ENCODE results near the gene ADRA2B.
"Not testable (repeated sequence)": the region's sequence is repeated elsewhere in the genome, so short reads cannot be mapped to it uniquely, and the experiment has no call there.

ADRA2B gene

DNA sequence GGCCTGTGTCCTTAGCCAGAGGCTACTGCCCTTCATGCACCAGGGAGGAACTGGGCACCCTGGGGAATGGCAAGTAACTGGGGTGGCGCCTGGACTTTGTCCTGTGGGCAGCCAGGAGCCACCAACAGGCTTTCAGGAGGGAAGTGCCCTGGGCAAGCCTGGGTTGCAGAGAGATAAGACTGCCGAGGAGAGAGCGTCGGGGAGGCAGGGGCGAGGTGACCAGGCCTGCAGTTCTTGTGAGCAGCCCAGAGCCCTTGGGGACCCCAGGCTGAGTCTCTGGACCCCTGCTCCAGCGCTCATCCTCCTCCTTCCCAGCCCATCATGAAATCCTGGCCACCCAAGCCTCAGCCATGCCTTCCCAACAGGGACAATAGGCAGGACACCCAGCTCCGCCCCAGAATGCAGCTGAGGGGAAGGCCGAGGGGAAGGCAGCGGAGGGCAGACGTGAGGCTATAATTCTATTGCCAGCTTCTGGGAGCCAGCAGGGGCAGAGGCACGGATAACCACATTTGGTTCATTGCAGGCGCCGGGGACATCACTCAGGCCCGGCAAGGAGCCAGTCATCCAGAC is 25.1 kb downstream of the ADRA2B start:
- no peak for DNase-seq

DNA sequence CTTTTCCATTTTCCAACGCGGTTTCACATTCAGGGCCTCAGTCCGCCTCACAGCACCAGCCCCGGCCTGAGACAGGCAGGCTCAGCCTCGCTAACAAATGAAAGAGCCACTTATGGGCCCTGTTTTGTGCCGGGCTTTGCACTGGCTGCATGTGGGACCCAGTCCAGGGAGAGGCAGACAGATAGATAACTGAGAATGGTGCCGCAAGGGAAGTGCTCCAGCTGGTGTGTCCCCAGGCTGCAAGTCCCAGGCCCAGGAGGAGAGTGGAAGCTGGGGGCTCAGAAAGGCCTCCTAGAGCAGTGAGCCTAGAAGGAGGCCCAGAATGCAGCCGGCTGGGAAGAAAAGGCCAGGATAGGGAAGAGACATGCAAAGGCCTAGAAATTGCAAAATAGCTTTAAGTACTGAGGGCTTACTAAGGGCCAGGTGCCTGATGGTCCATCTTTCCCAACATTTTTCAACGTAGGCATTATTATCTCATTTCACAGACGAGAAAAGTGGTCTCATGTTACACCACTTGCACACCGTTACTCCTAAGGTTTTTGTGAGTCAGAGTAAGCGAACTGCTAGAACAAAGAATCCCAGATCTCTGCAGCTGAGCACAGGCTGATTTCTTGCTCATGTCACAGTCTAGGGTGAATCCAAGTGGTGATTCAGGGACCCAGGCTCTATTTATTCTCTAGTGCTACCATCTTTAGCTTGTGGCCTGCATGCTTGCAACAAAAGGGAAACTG is 26.0 kb downstream of the ADRA2B start:
- peak in 14 of 51 donors; percentile 17 to 65 (median 30) for DNase-seq

DNA sequence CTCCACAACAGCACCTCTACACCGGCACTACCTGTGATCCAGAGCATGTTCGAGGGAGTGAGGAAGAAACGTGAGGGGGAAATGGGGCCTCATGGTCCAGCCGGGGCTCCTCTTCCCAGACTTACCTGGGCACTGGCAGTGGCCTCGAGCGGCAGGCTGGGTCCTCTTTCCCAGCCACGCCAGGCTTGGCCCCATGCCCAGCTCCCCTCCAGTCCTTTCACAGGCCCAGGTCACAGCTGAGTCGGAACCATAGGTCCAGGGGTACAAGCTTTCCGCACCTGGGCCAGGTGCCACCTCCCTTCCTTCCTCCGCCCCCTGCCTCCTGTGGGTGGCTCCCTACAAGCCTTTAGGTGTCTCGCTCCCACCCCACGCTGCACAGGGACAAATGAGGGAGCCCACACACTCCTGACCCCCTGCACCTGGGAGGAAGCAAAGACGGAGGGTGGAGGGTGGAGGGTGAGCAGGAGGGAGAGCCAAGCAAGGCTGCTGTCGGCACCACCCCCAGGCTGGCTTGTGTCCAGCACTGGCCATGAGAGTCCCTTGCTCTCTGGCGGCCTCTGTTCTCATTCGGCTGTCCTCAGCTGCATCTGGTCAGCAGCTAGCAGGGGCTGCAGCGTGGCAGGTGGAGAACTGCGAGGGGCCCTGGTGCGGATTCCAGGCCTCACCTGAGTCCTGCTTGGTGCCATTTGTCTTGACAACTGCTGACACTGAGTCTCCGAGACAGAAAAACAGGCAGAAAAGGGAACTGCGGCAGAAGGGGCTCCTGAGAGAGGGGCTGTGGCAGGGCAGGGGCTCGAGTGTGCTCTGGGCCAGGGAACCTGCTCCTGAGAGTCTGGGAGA is 26.8 kb downstream of the ADRA2B start:
- DNase-seq, result peak in 16 of 51 donors; percentile 7 to 37 (median 20)

DNA sequence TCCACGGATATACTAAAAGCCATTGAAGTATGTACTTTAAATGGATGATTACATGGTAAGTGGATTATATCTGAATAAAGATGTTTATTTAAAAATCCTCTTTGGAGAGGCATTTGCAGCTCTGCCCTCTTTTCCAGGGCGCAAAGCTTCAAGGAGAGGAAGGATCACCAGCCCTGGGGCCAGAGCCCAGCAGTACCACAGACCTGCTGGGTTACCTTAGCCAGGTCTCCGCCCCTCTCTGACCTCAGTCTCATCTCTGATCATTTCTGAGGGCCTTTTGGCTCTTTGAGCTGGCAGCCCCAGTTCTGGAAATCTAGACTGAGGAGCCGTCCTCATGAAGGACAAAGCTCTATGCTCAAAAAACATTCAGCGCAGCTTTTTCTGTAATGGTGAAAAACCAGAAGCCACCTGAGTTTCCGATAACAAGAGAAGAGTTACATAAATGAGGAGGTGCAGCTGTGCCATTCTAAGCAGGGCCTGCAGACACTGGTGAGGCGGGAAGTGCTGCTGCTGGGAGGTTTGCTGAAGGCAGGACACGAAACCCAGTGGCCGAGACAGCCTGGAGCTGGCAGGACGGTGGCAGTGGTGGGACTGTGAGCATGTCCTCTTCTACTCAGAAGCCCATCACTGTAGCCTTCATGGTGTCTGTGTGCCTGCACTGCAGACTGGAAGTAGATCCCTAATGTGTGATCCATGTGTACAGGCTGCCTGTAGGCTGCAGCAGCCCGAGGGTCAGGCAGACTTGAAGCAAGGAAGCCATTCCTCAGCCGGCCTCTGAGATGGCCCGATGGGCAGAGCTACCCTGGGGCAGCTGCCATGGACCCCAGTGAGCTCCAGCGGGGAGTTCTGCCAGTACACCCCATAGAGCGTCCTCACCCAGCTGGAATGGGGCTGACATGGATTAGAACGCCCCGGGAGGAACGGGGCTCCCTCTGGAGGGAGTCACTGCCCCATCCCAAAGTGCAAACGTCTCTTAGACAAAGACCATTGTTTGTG is 27.7 kb downstream of the ADRA2B start:
- peak in 1 of 51 donors; percentile 25 for DNase-seq

DNA sequence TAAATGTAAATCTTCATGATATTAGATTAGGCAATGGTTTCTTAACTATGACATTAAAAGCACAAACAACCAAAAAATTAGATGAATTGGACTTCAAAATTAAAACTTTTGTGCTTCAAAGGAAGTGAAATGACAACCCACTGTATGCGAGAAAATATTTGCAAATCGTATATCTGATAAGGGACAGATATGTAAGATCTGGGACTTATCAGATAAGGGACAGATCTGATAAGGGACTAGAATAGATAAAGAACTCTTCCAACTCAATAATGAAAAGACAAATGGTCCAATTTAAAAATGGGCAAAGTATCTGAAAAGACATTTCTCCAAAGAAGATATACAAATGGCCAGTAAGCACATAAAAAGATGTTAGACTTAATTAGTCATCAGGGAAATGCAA is 29.2 kb downstream of the ADRA2B start:
- DNase-seq, result no peak

DNA sequence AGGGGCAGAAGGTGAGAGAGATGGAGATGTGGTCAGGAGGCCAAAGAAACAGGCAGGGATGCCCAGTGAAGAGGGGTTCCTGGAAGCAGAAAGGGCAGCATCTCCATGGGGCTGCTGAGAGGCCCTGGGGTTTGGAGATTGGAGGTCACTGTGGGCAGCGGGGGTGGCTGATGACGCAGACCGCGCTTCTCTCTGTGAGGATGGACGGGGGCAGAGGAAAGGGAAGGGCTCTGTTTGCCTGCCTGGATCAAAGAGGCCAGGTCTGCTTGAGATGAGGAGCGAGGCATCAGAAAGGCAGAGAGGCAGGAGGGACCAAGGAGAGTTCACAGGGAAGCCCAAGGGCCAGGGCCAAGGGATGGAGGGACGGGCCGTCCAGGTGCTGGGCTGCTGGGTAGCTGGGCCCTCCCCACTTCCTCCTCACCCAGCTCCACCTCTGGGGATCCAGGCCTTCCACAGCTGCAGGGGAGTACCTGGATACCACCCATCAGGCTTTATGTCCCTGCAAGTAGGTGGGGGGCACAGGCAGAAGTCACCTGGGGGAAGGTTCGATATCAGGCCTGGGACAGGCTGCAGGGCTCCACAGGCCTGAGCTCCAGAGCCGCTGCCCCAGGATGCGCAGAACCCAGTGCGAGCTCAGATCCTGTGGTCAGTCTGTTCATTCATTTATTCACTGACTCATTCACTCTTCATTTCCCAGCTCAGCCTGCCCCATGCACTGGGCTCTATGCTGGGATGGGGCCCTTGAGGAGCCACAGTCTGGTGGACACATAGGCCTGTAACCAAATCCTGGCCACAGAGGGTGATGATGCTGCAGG is 30.6 kb downstream of the ADRA2B start:
- no peak for DNase-seq

DNA sequence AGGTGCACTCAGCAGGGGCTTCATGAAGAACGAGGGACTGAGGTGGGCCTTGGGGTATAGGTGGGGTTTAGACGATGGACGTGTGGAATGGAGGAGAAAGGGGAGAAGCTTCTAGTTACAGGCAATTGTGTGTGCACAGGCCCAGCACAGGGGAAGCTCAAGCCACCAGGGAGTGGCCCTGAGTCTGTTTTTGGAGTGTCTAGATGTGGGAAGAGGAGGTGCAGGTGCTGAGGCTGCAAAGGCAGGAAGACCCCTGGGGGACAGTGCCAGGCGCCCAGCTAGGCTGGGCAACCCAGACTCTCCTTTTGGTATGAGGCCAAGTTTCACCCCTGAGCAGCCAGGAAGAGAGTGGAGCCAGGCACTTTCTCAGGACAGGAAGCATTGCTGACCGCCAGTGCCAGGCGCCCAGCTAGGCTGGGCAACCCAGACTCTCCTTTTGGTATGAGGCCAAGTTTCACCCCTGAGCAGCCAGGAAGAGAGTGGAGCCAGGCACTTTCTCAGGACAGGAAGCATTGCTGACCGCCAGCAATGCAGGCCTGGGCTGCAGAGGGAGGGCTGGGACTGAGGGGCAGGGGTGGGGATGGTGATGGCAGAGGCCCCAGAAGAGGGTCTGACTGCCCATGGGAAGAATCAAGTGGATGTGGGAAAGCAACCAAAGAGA is 31.4 kb downstream of the ADRA2B start:
- DNase-seq, result not testable (repeated sequence)

DNA sequence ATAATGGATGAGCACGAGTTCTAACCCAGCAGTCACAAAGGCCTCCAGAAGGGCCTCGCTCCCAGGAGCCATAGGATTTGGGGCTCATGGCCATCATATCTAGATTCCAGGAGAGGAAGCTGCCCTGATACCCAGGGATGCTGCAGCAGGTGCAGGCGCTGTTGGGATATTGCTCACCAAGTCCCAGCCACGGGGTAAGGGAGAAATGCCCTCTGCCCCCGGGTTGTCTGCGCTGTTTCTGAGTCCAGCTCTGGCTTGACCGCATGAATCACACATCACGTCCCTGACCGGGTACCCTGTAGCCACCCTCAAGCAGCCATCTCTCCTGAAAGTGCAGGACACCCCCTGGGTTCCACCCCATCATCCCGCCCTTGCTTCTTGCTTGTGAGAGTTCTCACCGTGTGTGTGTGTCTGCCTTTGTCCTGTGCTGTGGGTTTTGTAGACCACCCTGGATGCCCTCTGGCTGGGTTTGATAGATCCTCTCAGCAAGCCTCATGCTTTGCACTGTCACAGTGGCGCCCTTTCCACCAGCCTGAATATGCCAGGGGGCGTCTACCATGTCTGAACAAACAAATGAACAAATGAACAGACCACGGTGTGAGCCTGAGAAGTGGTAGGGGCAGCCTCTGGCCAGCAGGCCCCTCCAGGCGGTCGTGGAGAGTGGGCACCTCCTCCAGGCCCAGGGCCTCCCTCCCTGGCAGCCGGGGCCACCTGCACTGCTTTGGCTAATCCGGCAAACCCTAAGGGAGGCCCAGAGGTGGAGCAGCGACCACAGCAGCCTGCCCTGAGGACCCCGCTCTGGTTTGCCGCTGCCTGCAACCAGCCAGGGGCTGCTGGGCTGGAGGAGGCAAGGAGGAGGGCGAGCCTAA is 32.1 kb downstream of the ADRA2B start:
- DNase-seq, result no peak

DNA sequence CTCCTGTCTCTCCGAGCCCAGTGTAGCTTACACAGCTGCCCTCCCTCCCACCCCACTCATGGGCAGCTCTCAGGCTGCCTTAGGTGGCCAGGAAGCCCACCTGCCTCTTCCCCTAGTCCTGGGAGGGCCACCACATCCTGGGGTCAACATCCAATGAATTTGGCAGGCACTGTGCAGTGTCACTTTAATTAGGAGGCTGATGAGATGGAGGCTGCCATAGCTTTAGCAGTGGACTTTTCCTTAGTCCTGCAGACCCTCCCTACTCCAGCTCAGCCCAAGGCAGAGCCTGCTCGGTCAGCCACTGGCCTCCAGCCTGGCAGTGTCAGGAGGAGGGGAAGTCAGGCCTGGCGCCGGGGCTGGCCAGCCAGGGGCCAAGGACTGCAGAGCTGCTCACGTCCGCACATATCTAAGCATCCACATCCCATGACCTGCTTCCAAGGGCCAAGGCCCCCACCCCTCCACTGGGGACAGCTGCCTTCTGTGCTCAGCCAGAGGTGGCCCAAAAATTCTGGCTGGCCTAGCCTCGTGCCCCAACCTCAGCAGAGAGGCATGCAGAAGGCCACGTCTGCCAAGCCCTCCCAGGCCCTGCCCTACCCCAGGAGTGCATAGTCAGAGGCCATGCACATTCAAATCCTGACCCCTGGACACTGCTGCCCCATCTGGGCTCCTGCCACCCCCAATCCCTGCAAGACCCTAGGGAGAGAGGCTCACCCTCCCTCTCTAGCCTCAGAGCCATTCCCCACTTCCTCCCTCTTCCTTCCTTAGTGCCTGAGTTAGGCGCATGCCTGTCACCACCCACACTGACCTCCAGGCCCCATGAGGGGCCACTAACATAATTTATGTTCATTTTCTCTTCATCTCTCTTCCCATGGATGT is 33.1 kb downstream of the ADRA2B start:
- no peak for DNase-seq

DNA sequence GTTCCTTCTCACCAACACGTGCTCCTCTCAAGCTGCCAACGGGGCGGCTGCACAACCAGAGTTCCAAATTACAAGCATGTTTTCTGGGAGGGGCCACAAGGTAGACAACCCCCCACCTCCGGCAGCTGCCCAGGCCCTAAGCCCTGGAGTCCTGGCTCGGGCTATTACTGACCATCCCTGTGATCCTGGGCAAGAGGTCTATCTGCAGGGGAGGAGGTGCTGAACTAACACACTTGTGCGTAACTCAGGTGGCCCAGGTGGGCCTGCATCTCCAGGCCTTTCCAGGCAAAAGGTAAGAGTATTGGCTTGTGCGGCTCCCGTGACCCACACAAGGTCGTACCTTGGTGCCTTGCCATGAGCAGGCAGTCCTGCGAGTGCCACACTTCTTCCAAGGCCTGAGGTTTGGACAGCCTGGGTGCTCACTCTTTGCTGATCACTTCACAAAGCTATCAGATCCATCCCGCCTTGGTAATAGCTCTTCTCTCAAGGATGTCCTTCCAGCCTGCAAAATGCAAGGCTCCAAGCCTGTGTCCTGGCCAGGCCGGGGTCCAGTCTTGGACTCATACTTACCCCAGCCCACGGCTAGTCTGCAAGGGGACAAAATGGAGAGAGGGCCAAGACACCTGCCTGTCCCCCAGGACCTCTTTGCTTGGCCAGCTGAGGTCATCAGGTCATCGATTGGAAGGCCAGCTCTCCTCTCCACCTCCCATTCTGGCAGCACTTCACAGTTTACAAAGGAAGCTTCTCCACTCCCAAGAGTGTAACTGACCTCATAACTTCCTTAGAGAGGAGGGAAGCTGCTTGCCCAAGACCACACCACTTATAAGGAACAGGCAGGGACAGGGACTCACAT is 33.9 kb downstream of the ADRA2B start:
- DNase-seq, result no peak

DNA sequence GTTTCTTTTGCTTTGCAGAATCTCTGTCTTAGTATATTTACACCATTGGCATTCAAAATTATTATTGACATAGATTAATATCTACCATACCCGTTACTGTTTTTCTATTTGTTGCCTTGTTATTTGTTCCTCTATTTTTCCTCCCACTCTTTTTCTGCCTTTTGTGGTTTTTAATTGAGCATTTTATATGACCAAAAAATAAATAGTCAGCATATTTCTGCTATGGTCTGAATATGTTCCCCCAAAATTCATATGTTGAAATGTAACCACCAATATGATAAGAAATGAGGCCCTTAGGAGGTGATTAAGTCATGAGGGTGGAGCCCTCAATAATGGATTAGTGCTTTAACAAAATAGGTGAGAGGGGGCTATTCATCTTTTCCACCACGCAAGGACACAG is 35.3 kb downstream of the ADRA2B start:
- no peak for DNase-seq

DNA sequence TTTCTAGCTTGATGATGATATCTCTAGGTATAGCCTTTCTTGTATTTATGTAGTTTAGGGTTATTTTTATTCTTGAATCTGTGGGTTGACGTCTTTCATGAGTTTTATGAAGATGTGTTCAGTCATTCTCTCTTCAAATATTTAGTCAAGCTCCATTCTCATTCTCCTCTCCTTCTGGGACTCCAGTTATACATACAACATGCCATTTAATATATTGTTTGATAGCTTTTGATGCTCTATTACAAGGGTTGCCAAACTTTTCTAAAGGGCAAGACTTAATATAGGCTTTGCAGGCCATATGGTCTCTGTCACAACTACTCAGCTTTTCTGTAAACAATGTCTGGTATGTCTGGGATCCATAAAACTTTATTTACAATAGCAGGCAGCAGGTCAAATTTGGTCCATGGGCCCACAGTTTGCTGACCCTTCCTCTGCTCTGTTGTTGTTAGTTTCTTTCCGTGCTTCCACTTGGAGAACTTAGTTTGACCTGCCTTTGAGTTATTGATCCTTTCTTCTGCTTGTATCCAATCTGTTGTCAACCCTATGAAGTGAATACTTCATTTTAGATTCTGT is 41.1 kb downstream of the ADRA2B start:
- DNase-seq, result no peak

DNA sequence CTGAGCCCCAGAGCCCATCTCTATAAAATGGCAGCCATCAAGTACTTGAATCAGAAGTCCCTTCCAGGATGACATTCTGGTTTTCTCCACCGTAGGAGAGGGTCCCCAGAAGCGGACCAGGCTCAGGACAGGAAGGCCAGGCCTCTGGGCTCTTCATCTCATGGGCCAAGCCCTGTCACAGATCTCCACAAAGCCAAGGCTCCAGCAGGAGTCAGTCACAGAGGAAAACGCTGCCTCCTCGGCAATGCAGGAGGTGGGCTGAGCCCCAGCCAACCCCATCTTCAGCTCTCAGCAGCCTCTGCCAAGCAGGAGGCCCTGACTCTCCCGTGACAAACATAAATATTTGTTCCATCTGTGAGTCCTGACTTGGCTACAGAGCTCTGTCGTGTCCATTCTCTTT is 42.2 kb downstream of the ADRA2B start:
- no peak for DNase-seq

DNA sequence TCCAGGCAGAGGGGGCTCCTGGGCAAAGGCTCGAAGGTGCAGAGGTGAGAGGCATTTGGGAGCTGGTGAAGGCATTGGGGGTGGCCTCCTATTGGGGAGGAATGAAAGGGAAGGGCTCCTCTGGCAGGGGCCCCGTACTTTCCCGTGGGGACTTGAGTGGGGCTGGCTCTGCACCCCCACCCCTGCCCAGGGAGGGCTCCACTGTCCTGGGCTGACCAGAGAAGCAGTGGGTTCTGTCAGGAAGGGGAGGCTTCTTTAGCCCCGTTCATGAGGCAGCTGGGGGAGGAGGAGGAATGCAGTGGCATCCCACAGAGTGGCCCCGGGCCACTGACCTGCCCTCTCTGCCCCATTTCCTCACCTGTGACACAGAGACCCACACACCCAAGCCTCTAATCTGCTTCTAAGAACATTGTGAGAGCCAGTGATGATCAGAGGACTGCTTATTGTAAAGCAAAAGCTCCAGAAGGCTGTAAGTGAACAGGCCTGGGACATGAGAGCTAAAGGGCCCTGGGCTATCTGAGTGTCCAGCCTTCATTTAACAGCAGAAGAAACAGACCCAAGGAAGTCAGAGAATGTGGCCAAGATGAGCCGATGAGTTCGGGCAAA is 43.1 kb downstream of the ADRA2B start:
- DNase-seq, result no peak

DNA sequence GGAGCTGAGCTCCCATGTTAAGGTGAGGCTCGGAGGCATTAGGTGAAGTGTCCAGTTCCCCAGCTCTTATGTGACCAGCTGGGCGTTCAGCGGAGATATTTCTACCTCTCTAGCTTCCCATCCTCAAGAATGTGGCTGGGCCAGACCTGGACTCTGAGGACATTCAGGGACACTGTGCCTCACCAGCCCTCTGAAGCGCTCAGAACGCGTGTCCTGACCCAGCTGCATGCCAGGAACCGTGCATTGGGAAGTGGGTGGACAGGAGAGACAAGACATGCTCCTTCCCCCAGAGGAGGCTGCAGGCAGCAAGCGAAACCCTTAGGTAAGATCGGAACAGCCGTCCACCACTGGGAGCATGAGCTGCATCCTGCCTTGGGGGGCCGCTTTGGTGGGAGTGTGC is 43.6 kb downstream of the ADRA2B start:
- DNase-seq, result no peak

DNA sequence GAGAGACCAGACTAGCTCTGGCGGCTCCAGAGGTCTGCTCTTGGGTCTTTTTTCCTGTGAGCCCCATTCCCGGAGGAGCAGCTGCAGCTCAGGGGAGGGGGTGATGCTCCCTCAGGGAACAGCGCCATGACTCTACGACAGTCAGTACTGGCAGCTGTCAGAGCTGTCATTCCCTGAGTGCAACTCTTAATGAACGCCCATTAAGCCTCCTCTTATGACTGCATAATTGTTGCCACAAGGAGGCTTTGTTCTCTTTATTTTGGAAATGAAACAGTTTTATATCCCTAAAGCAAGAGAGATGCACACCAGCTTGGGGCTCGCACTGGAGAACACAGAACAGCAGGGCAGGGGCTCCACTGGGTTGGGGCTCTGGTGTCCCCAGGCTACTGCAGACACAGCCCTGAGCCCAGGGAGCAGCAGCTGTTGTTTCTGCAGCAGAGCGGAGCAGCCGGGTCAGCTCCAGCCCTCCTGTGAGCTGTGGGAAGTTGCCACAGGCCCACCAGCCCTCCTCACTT is 44.3 kb downstream of the ADRA2B start:
- peak in 14 of 51 donors; percentile 12 to 75 (median 48) for DNase-seq

Measured in hypothalamus (tissue), 51 donors.